OCI-LY7 (cell line): ENCODE data around the gene PRDM2. TPM values are rescaled to one million over a fixed set of nuclear protein-coding genes. Genes with fewer than 3 reads are reported as not detected.

Experiments
- BruUV-seq: library from RNA; stranded (reverse); fragments of 400-500 nt; replicated peaks from 2 replicates; lab custom pipeline; 2021; lab: Mats Ljungman, UMichigan
- CTCF ChIA-PET: fragments of 300-600 bp; sonication (Branson Sonifier 250); formaldehyde crosslinking; loops from one replicate; lab custom pipeline; 2022; ENCODE audit warnings: antibody characterized with exemption; ENCODE audit not compliant: unreplicated experiment; lab: Charles Lee
- POLR2A ChIA-PET: fragments of 300-600 bp; sonication (Branson Sonifier 250); formaldehyde crosslinking; loops from one replicate; lab custom pipeline; 2022; ENCODE audit warnings: antibody characterized with exemption; lab: Charles Lee
- DNase-seq: peaks from one replicate; pipeline ENCODE4 v3.0.0-alpha.2; 2015; ENCODE audit warnings: low spot score
- H2AFZ ChIP-seq: fragments of 200-600 bp; sonication (generic), shearing (Covaris generic); 2 replicates; pipeline ENCODE4 v1.6.1; 2014; ENCODE audit warnings: mild to moderate bottlenecking, antibody characterized with exemption, low read length, moderate library complexity
- H3K27ac ChIP-seq: fragments of 200-600 bp; sonication (generic); 2 replicates; pipeline ENCODE4 v1.5.1; 2014; ENCODE audit warnings: mixed run types, low read depth, mild to moderate bottlenecking, moderate library complexity, low read length, inconsistent platforms; ENCODE audit not compliant: poor library complexity, severe bottlenecking
- H3K36me3 ChIP-seq: fragments of 200-600 bp; sonication (generic); 2 replicates; pipeline ENCODE4 v1.6.1; 2014; ENCODE audit warnings: mild to moderate bottlenecking, antibody characterized with exemption, low read length, moderate library complexity, mixed read lengths; ENCODE audit not compliant: insufficient read depth
- H3K4me1 ChIP-seq: fragments of 200-600 bp; sonication (generic); 2 replicates; pipeline ENCODE4 v1.5.1; 2014; ENCODE audit warnings: mild to moderate bottlenecking, low read length; ENCODE audit not compliant: insufficient read depth, poor library complexity, severe bottlenecking
- H3K4me2 ChIP-seq: fragments of 200-600 bp; sonication (generic); 2 replicates; pipeline ENCODE4 v1.6.1; 2014; ENCODE audit warnings: mild to moderate bottlenecking, low read length
- H3K4me3 ChIP-seq: fragments of 200-600 bp; sonication (generic); 2 replicates; pipeline ENCODE4 v1.5.1; 2014; ENCODE audit warnings: mild to moderate bottlenecking, low read depth, low read length; ENCODE audit not compliant: poor library complexity, severe bottlenecking
- H3K79me2 ChIP-seq: fragments of 200-600 bp; sonication (generic); 2 replicates; pipeline ENCODE4 v1.6.1; 2016; ENCODE audit warnings: low read depth, mild to moderate bottlenecking, low read length, moderate library complexity, mixed read lengths; ENCODE audit not compliant: insufficient read depth
- H3K9me2 ChIP-seq: fragments of 200-600 bp; sonication (generic); 2 replicates; pipeline ENCODE4 v1.6.1; 2016; ENCODE audit warnings: mild to moderate bottlenecking, low read length, mixed read lengths; ENCODE audit not compliant: insufficient read depth
- H3K9me3 ChIP-seq: fragments of 200-600 bp; sonication (generic); 2 replicates; pipeline ENCODE4 v1.6.1; 2014; ENCODE audit warnings: mild to moderate bottlenecking, mixed run types, low read length, mixed read lengths
- H4K20me1 ChIP-seq: fragments of 200-600 bp; sonication (generic); 2 replicates; pipeline ENCODE4 v1.6.1; 2014; ENCODE audit warnings: mild to moderate bottlenecking, antibody characterized with exemption, low read length, moderate library complexity, mixed read lengths; ENCODE audit not compliant: insufficient read depth
- EZH2phosphoT487 ChIP-seq: fragments of 200-600 bp; sonication (generic); IDR thresholded peaks from 2 replicates; pipeline ENCODE4 v1.6.1; 2018; ENCODE audit warnings: low read depth, borderline replicate concordance, mild to moderate bottlenecking, mixed run types, antibody characterized with exemption, low read length, moderate library complexity, mixed read lengths
- intact Hi-C: fragments of 100-400 bp; cut with micrococcal nuclease; formaldehyde crosslinking; loops from one replicate; pipeline ENCODE4 v1.10.0; 2022; ENCODE audit not compliant: unreplicated experiment
- total RNA-seq, 2 experiments: library from RNA; depleted of rRNA in 1 of 2; stranded (reverse); fragments of >200 nt in 1 of 2; shearing (Covaris generic) in 1 of 2; gene quantifications; 2 replicates each; pipeline ENCODE4 v1.2.3, GENCODE V29; 2014 to 2022
- TF ChIP-seq, protein P1 (sequence below): fragments of 200-600 bp; sonication (generic); conservative IDR thresholded peaks from 2 replicates; pipeline ENCODE4 v1.5.1; 2014; ENCODE audit warnings: mild to moderate bottlenecking, antibody characterized with exemption, low read length, moderate library complexity, mixed read lengths

Gene PRDM2
- total RNA-seq, 2 experiments from 2014 or later, result 38.7 to 98.2 TPM

DNA sequence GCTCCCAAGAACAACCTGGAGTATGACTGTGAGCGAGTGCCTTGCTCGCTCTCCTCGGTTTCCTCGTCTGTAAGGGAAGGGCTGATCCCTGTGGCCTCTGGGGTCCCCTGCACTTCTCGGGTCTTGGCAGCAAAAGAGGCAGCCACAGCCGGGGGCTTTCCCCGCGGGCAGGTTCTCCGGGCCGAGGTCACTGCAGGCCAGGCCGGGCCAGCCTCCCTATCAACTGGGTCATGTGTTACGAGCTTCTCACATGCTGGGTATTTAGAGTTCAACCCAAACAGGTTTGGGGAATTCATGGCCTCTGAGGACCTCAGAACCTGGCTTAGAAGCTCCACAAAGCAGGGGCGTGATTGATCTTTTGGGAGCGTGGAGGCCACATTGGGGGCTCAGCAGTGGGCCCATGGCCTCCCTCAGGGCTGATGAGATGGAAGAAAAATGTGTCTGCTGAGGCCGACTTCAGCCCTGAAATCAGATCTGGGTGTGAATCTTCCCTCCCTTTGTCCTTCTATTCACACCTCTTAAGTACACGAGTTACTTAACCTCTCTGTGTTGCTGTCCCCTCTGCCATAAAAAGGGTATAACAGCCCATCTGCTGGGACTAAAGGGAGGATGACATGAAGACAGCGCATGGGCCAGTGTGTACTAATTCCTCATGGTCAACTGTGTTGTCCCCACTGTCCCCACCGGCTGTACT, 103.7 kb downstream of the PRDM2 start:
- Histone ChIP-seq H3K79me2 (no peaks in the 10 kb centered on the region), H3K9me3 (no peaks in the 10 kb centered on the region), H3K27ac (no peak overlapping the region), H3K36me3 (no peaks in the 10 kb centered on the region), H4K20me1 (no peaks in the 10 kb centered on the region; the same call in 1 of the 2 replicates), H3K4me2 (no peak overlapping the region), H3K4me1 (peaks cover 27% of the 10 kb centered on the region), H3K4me3 (no peak overlapping the region), H3K9me2 (no peaks in the 10 kb centered on the region), H2AFZ (no peak overlapping the region)
- BruUV-seq, result no TSS peak
- no peak for TF ChIP-seq EZH2phosphoT487
- TF ChIP-seq, protein P1, sequence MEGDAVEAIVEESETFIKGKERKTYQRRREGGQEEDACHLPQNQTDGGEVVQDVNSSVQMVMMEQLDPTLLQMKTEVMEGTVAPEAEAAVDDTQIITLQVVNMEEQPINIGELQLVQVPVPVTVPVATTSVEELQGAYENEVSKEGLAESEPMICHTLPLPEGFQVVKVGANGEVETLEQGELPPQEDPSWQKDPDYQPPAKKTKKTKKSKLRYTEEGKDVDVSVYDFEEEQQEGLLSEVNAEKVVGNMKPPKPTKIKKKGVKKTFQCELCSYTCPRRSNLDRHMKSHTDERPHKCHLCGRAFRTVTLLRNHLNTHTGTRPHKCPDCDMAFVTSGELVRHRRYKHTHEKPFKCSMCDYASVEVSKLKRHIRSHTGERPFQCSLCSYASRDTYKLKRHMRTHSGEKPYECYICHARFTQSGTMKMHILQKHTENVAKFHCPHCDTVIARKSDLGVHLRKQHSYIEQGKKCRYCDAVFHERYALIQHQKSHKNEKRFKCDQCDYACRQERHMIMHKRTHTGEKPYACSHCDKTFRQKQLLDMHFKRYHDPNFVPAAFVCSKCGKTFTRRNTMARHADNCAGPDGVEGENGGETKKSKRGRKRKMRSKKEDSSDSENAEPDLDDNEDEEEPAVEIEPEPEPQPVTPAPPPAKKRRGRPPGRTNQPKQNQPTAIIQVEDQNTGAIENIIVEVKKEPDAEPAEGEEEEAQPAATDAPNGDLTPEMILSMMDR, result no peak
- intact Hi-C loops, result no loop called here
- DNase-seq, result no peak
- POLR2A ChIA-PET, result no interaction called here
- CTCF ChIA-PET, result no interaction called here

DNA sequence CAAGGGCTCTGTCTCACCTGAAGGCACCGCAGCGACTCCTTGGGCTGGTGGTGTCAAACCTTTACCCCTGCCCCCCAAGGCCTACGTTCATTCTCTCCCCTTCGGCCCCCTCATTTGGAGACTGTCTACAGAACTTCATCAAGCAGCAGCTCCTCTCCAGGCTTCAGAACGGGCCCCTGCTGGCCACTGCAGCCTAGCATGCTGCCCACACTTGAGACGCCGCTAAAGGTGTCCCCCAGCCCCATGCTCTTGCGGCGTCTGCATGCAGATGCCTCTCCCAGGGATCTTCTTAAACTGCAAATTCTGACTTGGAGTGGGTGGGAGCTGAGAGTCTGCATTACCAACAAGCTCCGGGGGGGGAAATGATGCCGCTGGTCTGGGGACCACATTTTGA, 104.2 kb downstream of the PRDM2 start:
- no peaks in the 10 kb centered on the region; the same call in 1 of the 2 replicates for H4K20me1 ChIP-seq
- no peaks in the 10 kb centered on the region for H3K9me2 ChIP-seq
- no peaks in the 10 kb centered on the region for H3K36me3 ChIP-seq
- TF ChIP-seq, protein P1, result no peak
- no peak for TF ChIP-seq EZH2phosphoT487
- H2AFZ ChIP-seq, result no peak overlapping the region
- DNase-seq, result no peak
- H3K79me2 ChIP-seq, result no peaks in the 10 kb centered on the region
- H3K4me1 ChIP-seq, result peaks cover 25% of the 10 kb centered on the region
- ChIA-PET POLR2A (interaction anchor here (0.6 kb wide), 1 partner anchor 65 kb away, joined by 3 read pairs; no protein-coding TSS in a partner anchor), CTCF (no interaction called here)
- intact Hi-C loops, result no loop called here
- H3K9me3 ChIP-seq, result no peaks in the 10 kb centered on the region
- H3K4me2 ChIP-seq, result no peak overlapping the region
- no peak overlapping the region for H3K4me3 ChIP-seq
- no peak overlapping the region for H3K27ac ChIP-seq
- no TSS peak for BruUV-seq

DNA sequence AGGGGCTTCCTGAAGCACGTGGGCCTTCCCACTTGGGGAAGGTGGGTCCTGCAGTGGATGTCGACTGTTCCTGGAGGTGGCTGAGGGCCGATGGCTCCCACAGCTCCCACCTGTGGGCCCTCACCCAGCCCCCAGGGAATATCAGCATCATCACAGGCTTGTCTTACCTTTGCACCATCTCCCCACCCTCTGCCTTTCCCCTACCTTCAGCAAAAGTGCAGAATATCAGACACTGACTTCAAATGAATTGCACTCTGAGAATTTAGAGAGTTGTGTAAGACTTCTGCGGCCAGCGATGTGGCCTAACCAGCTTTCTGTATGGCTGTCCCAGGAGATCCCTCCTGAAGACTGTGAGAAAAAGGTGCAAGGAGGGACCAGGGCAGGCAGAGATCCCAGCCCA, 105.4 kb downstream of the PRDM2 start:
- Histone ChIP-seq H3K9me2 (no peaks in the 10 kb centered on the region), H3K79me2 (no peaks in the 10 kb centered on the region)
- POLR2A ChIA-PET, result no interaction called here

More for the DNA sequence above, 105.4 kb downstream of the PRDM2 start:
- DNase-seq, result no peak
- intact Hi-C loops, result no loop called here
- TF ChIP-seq, protein P1, result no peak
- no peak for TF ChIP-seq EZH2phosphoT487
- Histone ChIP-seq H4K20me1 (no peaks in the 10 kb centered on the region; the same call in 1 of the 2 replicates), H3K36me3 (no peaks in the 10 kb centered on the region), H3K4me1 (peaks cover 32% of the 10 kb centered on the region), H3K27ac (no peak overlapping the region), H2AFZ (no peak overlapping the region), H3K4me3 (no peak overlapping the region), H3K9me3 (no peaks in the 10 kb centered on the region), H3K4me2 (no peak overlapping the region)
- no TSS peak for BruUV-seq
- CTCF ChIA-PET, result no interaction called here
